ENCODE results near the gene SPOCK3.

Gene SPOCK3

GRCh38 chr4:167129146-167129545 is 105.1 kb downstream of the SPOCK3 start:
- no peak for DNase-seq (ENCODE audit: low spot score)
- no peaks in the 10 kb centered on the region for H3K27me3 Mint-ChIP-seq (ENCODE audit: low read depth)
- no peak overlapping the region for H3K27ac Mint-ChIP-seq
- no peaks in the 10 kb centered on the region for H3K4me1 Mint-ChIP-seq (ENCODE audit: low read depth)
- H3K36me3 Mint-ChIP-seq (ENCODE audit: low read depth) = no peaks in the 10 kb centered on the region
- peaks cover 3% of the 10 kb centered on the region for H3K9me3 Mint-ChIP-seq
- no peak overlapping the region for H3K4me3 Mint-ChIP-seq

- H3K4me1 Mint-ChIP-seq (ENCODE audit: low read depth) = no peaks in the 10 kb centered on the region
- H3K4me3 Mint-ChIP-seq = no peak overlapping the region
- no peaks in the 10 kb centered on the region for H3K9me3 Mint-ChIP-seq
- no peak overlapping the region for H3K27ac Mint-ChIP-seq
- H3K36me3 Mint-ChIP-seq (ENCODE audit: low read depth) = no peaks in the 10 kb centered on the region
- DNase-seq (ENCODE audit: low spot score) = no peak
- no peaks in the 10 kb centered on the region for H3K27me3 Mint-ChIP-seq (ENCODE audit: low read depth)
These were observed 114.9 kb downstream of the SPOCK3 start for GRCh38 chr4:167119392-167119791.

- no peaks in the 10 kb centered on the region for H3K27me3 Mint-ChIP-seq (ENCODE audit: low read depth)
- H3K36me3 Mint-ChIP-seq (ENCODE audit: low read depth) = no peaks in the 10 kb centered on the region
- no peak overlapping the region for H3K4me3 Mint-ChIP-seq
- no peak overlapping the region for H3K27ac Mint-ChIP-seq
- no peaks in the 10 kb centered on the region for H3K4me1 Mint-ChIP-seq (ENCODE audit: low read depth)
- no peak for DNase-seq (ENCODE audit: low spot score)
- no peaks in the 10 kb centered on the region for H3K9me3 Mint-ChIP-seq
These were observed 117.0 kb downstream of the SPOCK3 start for GRCh38 chr4:167117273-167117672.

- H3K4me1 Mint-ChIP-seq (ENCODE audit: low read depth) = no peaks in the 10 kb centered on the region
- no peaks in the 10 kb centered on the region for H3K9me3 Mint-ChIP-seq
- no peak overlapping the region for H3K4me3 Mint-ChIP-seq
- DNase-seq (ENCODE audit: low spot score) = no peak
- H3K36me3 Mint-ChIP-seq (ENCODE audit: low read depth) = no peaks in the 10 kb centered on the region
- no peaks in the 10 kb centered on the region for H3K27me3 Mint-ChIP-seq (ENCODE audit: low read depth)
- no peak overlapping the region for H3K27ac Mint-ChIP-seq
These were observed 119.8 kb downstream of the SPOCK3 start for GRCh38 chr4:167114416-167114971.

- no peaks in the 10 kb centered on the region for H3K27me3 Mint-ChIP-seq (ENCODE audit: low read depth)
- no peaks in the 10 kb centered on the region for H3K4me1 Mint-ChIP-seq (ENCODE audit: low read depth)
- H3K27ac Mint-ChIP-seq = no peak overlapping the region
- H3K4me3 Mint-ChIP-seq = no peak overlapping the region
- no peaks in the 10 kb centered on the region for H3K36me3 Mint-ChIP-seq (ENCODE audit: low read depth)
- no peak for DNase-seq (ENCODE audit: low spot score)
- no peaks in the 10 kb centered on the region for H3K9me3 Mint-ChIP-seq
These were observed 122.7 kb downstream of the SPOCK3 start for GRCh38 chr4:167111622-167112021.

- no peak overlapping the region for H3K27ac Mint-ChIP-seq
- H3K4me1 Mint-ChIP-seq (ENCODE audit: low read depth) = no peaks in the 10 kb centered on the region
- no peak overlapping the region for H3K4me3 Mint-ChIP-seq
- no peak for DNase-seq (ENCODE audit: low spot score)
- H3K9me3 Mint-ChIP-seq = no peaks in the 10 kb centered on the region
- H3K27me3 Mint-ChIP-seq (ENCODE audit: low read depth) = no peaks in the 10 kb centered on the region
- H3K36me3 Mint-ChIP-seq (ENCODE audit: low read depth) = no peaks in the 10 kb centered on the region
These were observed 123.2 kb downstream of the SPOCK3 start for GRCh38 chr4:167111092-167111491.

- Mint-ChIP-seq H3K36me3 (ENCODE audit: low read depth) (no peaks in the 10 kb centered on the region), H3K27me3 (ENCODE audit: low read depth) (no peaks in the 10 kb centered on the region), H3K9me3 (no peaks in the 10 kb centered on the region), H3K4me3 (no peak overlapping the region), H3K4me1 (ENCODE audit: low read depth) (no peaks in the 10 kb centered on the region), H3K27ac (no peak overlapping the region)
- no peak for DNase-seq (ENCODE audit: low spot score)
These were observed 124.4 kb downstream of the SPOCK3 start for GRCh38 chr4:167109859-167110258.

GRCh38 chr4:167105857-167106256 is 128.4 kb downstream of the SPOCK3 start:
- Mint-ChIP-seq H3K27me3 (ENCODE audit: low read depth) (no peaks in the 10 kb centered on the region), H3K27ac (no peak overlapping the region), H3K9me3 (peaks cover 4% of the 10 kb centered on the region), H3K4me1 (ENCODE audit: low read depth) (no peaks in the 10 kb centered on the region), H3K36me3 (ENCODE audit: low read depth) (no peaks in the 10 kb centered on the region), H3K4me3 (no peak overlapping the region)
- no peak for DNase-seq (ENCODE audit: low spot score)

- H3K36me3 Mint-ChIP-seq (ENCODE audit: low read depth) = no peaks in the 10 kb centered on the region
- no peak overlapping the region for H3K27ac Mint-ChIP-seq
- DNase-seq (ENCODE audit: low spot score) = no peak
- no peaks in the 10 kb centered on the region for H3K27me3 Mint-ChIP-seq (ENCODE audit: low read depth)
- no peak overlapping the region for H3K4me3 Mint-ChIP-seq
- H3K4me1 Mint-ChIP-seq (ENCODE audit: low read depth) = no peaks in the 10 kb centered on the region
- H3K9me3 Mint-ChIP-seq = peaks cover 4% of the 10 kb centered on the region
These were observed 131.8 kb downstream of the SPOCK3 start for GRCh38 chr4:167102475-167102874.

- Mint-ChIP-seq H3K27me3 (ENCODE audit: low read depth) (no peaks in the 10 kb centered on the region), H3K4me3 (no peak overlapping the region), H3K9me3 (peaks cover 4% of the 10 kb centered on the region), H3K4me1 (ENCODE audit: low read depth) (no peaks in the 10 kb centered on the region), H3K36me3 (ENCODE audit: low read depth) (no peaks in the 10 kb centered on the region), H3K27ac (no peak overlapping the region)
- no peak for DNase-seq (ENCODE audit: low spot score)
These were observed 133.3 kb downstream of the SPOCK3 start for GRCh38 chr4:167101035-167101434.

GRCh38 chr4:167100120-167100519 is 134.2 kb downstream of the SPOCK3 start:
- H3K27ac Mint-ChIP-seq = no peak overlapping the region
- no peaks in the 10 kb centered on the region for H3K4me1 Mint-ChIP-seq (ENCODE audit: low read depth)
- H3K4me3 Mint-ChIP-seq = no peak overlapping the region
- no peaks in the 10 kb centered on the region for H3K27me3 Mint-ChIP-seq (ENCODE audit: low read depth)
- DNase-seq (ENCODE audit: low spot score) = no peak
- H3K36me3 Mint-ChIP-seq (ENCODE audit: low read depth) = no peaks in the 10 kb centered on the region
- peaks cover 4% of the 10 kb centered on the region for H3K9me3 Mint-ChIP-seq

GRCh38 chr4:167088115-167088514 is 146.2 kb downstream of the SPOCK3 start:
- Mint-ChIP-seq H3K27me3 (ENCODE audit: low read depth) (no peaks in the 10 kb centered on the region), H3K27ac (no peak overlapping the region), H3K36me3 (ENCODE audit: low read depth) (no peaks in the 10 kb centered on the region), H3K4me1 (ENCODE audit: low read depth) (no peaks in the 10 kb centered on the region), H3K4me3 (no peak overlapping the region), H3K9me3 (no peaks in the 10 kb centered on the region)
- DNase-seq (ENCODE audit: low spot score) = no peak

GRCh38 chr4:167084321-167084720 is 150.0 kb downstream of the SPOCK3 start:
- no peak overlapping the region for H3K27ac Mint-ChIP-seq
- H3K4me1 Mint-ChIP-seq (ENCODE audit: low read depth) = no peaks in the 10 kb centered on the region
- H3K36me3 Mint-ChIP-seq (ENCODE audit: low read depth) = no peaks in the 10 kb centered on the region
- no peaks in the 10 kb centered on the region for H3K9me3 Mint-ChIP-seq
- H3K27me3 Mint-ChIP-seq (ENCODE audit: low read depth) = no peaks in the 10 kb centered on the region
- DNase-seq (ENCODE audit: low spot score) = no peak
- no peak overlapping the region for H3K4me3 Mint-ChIP-seq

GRCh38 chr4:167079762-167080161 is 154.5 kb downstream of the SPOCK3 start:
- H3K4me1 Mint-ChIP-seq (ENCODE audit: low read depth) = no peaks in the 10 kb centered on the region
- H3K9me3 Mint-ChIP-seq = no peaks in the 10 kb centered on the region
- no peak overlapping the region for H3K4me3 Mint-ChIP-seq
- no peaks in the 10 kb centered on the region for H3K36me3 Mint-ChIP-seq (ENCODE audit: low read depth)
- H3K27me3 Mint-ChIP-seq (ENCODE audit: low read depth) = no peaks in the 10 kb centered on the region
- DNase-seq (ENCODE audit: low spot score) = no peak
- H3K27ac Mint-ChIP-seq = no peak overlapping the region

GRCh38 chr4:167052631-167053091 is 181.6 kb downstream of the SPOCK3 start:
- no peaks in the 10 kb centered on the region for H3K36me3 Mint-ChIP-seq (ENCODE audit: low read depth)
- no peaks in the 10 kb centered on the region for H3K27me3 Mint-ChIP-seq (ENCODE audit: low read depth)
- H3K4me3 Mint-ChIP-seq = no peak overlapping the region
- no peak for DNase-seq (ENCODE audit: low spot score)
- H3K27ac Mint-ChIP-seq = no peak overlapping the region
- H3K9me3 Mint-ChIP-seq = no peaks in the 10 kb centered on the region
- no peaks in the 10 kb centered on the region for H3K4me1 Mint-ChIP-seq (ENCODE audit: low read depth)
